ENCODE data around the gene EWSR1.

The EWSR1 gene

GRCh38 chr22:29325356-29325755 lies 57.3 kb downstream of the EWSR1 start:
- DNase-seq = no peak

- DNase-seq = no peak
Observed at GRCh38 chr22:29325785-29326315, 57.8 kb downstream of the EWSR1 start.

GRCh38 chr22:29326481-29326880 lies 58.4 kb downstream of the EWSR1 start:
- DNase-seq = no peak

DNA sequence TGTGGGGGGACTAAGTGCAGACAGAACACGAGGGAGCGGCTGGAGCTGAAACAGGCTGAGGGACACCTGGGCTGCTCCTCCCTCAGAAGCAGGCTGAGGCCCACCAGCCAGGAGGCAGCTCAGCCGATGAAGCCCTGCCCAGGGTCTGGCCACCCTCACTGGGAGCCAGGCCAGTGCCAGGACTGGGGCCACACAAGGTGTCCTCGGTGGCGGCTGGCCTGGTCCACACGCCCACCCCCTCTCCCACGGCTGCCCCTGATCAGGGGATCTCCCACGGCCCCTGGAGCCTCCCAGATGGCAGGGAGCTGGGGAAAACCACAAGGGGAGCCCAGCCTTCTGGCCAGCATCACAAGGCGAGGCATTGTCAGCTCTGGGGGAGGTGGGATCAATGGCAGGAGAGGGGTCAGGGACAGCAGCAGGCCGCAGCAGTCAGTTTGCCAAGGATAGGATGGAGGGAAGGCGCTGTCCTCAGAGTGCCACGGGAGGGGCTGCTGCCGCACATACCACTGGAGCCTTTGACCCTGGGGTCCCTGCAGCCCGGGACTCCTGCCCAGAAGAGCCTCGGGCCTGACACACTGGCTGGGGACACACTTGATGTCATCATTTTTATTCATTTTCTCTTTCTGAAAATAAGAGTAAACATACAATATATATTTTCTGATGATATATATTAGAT lies 59.2 kb downstream of the EWSR1 start:
- DNase-seq = no peak

- no peak for DNase-seq
Observed at GRCh38 chr22:29328055-29328454, 60.0 kb downstream of the EWSR1 start.

GRCh38 chr22:29328566-29329500 lies 60.8 kb downstream of the EWSR1 start:
- DNase-seq = no peak

DNA sequence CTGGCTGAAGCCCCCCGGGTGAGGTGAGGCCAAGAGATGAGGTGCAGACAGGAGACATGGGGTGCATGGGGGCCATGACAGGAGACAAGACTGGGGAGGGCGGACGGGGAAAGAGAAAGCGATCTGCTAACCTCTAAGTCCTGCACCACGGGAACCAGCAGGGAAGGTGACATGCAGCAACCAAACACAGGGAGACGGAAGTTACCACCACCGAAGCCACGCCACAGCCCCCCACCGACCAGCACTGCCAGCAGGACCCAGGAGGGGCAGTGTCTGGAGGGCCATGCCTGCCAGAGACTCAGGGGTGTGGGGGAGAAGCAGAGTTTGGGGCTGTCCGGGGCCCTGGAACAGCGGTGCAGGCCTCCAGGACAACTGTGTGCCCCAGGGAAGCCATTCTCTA lies 61.5 kb downstream of the EWSR1 start:
- DNase-seq = no peak

DNA sequence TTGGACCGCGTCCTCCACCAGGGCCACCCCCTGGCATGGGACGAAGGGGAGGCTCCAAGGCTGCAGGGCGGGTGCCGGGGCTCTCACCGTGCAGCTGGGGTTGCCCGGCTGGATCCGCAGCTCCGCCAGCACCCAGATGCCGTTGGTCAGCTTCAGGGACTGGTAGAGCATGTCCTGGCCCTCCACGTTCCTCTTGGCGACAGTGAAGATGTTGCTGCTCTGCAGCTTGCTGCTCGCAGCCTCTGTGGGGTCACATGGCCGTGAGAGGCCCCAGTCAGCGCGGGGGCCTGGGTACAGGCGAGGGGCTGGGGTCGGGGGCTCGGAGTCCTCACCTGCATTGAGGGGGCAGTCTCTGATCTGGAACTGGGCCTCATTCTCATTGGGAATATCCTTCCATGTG lies 62.2 kb downstream of the EWSR1 start:
- no peak for DNase-seq

DNA sequence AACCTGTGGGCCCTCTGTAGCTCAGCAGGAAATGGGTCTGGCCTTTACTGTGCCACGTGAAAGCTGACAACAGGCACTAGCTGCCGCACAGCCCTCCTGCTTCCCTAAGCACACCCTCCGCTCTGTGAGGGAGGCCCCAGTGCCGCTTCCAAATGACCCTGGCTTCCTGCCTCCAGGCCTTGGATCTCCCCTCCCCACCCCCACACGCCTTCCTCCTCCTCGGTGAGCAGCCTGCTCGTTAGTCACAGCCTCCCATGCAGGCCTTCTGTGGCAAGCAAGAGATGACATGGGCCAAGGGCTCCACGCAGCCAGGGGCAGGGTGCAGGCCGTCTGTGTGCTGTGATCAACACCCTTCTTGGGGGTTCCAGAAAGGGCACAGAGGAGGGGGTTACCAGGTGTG lies 62.7 kb downstream of the EWSR1 start:
- no peak for DNase-seq

GRCh38 chr22:29331213-29331612 lies 63.1 kb downstream of the EWSR1 start:
- no peak for DNase-seq

- DNase-seq = no peak
Observed at GRCh38 chr22:29331658-29332300, 63.7 kb downstream of the EWSR1 start.

DNA sequence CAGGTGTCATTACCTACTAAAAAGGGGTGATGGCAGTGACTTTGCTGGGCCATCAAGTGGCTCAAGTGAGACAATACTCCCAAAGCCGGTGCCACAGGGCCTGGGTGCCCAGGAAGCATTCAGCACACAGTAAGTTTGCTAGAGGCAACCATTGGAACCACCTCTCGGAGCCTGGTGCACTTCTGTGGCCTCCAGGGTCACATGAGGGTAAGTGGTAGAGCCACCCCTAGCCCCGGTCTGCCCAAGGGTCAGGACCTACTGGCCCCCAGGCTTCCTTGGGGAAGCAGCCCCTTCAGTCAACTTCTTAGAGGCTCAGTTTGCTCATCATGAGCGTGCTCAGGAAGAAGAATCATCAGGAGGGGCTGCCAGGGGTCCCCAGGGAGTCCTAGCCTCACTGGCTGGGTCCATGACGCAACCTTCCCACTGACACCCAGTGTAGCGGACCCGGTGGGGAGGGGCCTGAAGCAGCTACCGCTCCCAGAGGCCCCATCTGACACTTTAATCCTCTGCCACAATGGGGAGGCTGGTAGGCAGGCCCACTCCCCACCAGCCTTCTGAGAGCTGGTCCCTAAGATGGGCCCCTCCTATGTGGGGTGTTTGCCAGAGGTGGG lies 64.9 kb downstream of the EWSR1 start:
- no peak for DNase-seq

DNA sequence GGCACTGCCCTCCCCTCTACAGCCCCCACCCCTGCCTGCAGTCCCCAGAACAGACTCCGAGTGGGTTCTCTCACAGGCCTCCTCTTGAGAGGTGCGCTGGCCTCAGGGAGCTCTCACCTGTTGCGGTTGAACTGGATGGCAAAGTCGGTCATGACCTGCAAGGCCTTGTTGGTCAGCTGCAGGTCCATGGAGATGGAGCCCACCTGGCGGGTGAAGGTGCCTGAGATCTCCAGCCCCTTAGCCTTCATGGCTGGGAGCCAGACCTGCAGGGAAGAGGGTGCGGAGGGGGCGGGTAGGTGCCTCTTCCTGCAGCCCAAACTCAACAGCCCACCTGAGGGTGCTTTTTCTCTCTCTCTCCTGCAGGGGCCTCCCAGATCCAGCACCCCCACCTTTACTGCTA lies 66.1 kb downstream of the EWSR1 start:
- DNase-seq = no peak

- no peak for DNase-seq
Observed at GRCh38 chr22:29334696-29335344, 66.8 kb downstream of the EWSR1 start.

GRCh38 chr22:29335656-29336055 lies 67.6 kb downstream of the EWSR1 start:
- no peak for DNase-seq

DNA sequence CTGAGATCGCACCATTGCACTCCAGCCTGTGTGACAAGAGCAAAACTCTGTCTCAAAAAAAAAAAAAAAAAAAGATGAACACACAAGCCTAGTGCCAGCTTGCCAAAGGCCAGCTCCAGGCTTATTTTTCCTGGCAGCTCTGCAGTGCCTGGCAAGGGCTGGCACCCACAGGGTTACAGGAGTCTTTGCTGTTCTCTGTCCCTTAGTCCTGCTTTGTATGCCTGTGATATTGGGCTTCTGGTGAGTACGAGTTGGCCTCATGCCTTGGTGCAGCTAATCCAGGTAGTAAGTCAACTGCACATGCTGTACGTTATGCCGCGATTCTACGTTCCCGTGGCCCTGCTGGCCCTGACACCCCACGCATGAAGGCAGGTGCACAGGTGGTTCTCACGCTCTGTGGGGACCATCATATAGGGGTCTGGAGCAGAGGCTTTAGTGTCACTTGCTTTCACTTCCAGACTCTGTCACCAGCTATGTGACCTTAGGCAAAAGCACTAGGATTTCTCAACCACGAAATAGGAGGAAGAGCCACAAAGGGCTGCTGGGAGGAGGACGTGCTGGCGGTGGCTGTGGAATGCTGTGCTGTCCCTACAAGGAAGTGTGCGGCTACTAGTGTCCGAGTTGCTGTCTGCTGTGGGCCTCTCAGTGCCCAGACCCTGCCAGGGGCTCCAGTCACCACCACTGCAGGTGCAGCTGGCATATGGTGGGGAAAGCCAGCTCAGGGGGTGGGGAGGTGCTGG lies 68.9 kb downstream of the EWSR1 start:
- no peak for DNase-seq

- no peak for DNase-seq
Observed at GRCh38 chr22:29337631-29338284, 69.7 kb downstream of the EWSR1 start.

DNA sequence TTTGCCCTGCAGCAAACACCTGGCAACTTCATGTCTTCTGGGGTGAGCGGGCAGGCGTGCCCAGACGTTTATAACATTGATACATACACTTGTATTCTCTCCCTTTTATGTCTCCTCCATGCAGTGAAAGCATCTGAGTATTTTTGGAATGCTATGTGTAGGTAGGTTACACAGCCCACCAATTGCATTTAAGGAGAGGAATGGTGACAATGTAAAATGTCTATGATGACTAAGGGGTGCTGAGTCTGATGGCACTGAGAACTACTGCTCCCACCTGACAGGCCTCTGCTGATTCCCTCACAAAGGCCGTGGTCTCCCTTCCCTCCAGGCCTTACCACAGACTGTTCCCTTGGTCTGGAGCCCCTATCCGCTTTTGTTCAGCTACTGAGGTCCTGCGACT lies 70.3 kb downstream of the EWSR1 start:
- no peak for DNase-seq

DNA sequence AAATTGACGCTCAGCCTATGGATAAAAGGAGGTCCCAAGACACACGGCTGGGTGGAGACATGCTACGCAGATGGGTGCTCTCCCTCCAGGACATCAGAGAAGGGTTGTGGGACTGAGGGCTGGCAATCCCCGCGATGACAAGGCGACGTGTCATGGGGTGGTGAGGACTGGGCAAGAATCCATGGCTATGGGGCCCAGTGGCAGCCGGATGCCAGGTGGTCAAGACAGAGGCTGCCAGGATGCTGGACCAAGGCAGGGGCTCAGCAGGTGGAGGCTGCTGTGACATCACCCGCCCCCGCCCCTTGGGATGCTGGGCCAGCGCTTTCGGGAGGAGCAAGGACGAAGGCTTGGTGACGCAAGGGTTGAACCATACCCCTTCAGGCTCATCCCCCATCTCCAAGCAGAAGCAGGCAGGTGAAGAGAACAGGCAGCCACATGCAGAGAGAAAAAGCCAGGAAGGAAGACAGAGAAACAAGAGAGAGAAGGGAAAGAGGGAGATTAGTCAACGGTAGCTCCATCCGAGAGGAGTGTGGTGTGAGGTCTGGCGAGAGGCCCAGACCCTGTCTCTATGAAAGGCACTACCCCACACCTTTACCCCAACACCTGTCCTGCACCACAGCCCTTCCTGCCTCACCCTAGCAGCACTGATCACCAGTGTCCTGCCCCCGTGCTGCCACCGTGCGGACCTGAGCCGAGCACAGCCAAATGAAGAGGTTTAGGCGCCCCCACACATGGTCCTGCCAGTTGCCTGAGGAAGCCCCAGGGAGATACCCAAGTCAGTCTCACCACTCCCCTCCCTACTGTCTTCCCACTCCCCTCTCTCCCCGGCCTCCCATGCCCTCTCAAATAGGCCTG lies 71.5 kb downstream of the EWSR1 start:
- DNase-seq = no peak

GRCh38 chr22:29340566-29340965 lies 72.5 kb downstream of the EWSR1 start:
- no peak for DNase-seq

All from DMS153 (cell line).